ENCODE data around the gene PSEN2.
"Not testable (repeated sequence)": the region's sequence is repeated elsewhere in the genome, so short reads cannot be mapped to it uniquely, and the experiment has no call there.

Gene PSEN2

GRCh38 chr1:226870401-226871279 is at the start of gene PSEN2:
PSEN2 (plus strand) TSS chr1:226870616; CDS start chr1:226881908, 11,292 bp downstream.
- in situ Hi-C loops (cut with HindIII; ENCODE audit: low pct_ligation_motif_present, low pct_unique_long_range_greater_than_20kb, low sequenced_read_pairs) = no loop called here
- DNase-seq = peak; percentile 76

- peak; percentile 78 for DNase-seq
- in situ Hi-C loops (cut with HindIII; ENCODE audit: low pct_ligation_motif_present, low pct_unique_long_range_greater_than_20kb, low sequenced_read_pairs) = no loop called here
Observed at GRCh38 chr1:226820941-226821718, 49.3 kb upstream of the PSEN2 start.

DNA sequence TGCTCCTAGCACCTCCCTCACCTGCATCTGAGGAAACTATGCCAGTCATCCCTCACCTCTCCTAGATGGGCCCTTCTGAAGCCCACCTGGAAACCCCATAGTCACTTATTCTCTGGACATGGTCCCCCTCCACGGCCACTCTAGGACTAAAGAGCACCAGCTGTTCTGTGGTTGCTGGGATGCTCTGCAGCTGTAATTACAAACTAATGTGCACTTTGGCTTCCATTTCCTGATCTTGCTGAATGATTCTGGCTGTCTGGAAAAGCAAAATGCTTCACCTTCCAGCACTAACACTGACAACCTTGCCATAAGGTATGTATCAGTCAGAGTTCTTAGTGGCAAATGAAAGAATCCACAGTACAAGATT is 48.7 kb upstream of the PSEN2 start:
- no peak for DNase-seq
- in situ Hi-C loops (cut with HindIII; ENCODE audit: low pct_ligation_motif_present, low pct_unique_long_range_greater_than_20kb, low sequenced_read_pairs) = no loop called here

DNA sequence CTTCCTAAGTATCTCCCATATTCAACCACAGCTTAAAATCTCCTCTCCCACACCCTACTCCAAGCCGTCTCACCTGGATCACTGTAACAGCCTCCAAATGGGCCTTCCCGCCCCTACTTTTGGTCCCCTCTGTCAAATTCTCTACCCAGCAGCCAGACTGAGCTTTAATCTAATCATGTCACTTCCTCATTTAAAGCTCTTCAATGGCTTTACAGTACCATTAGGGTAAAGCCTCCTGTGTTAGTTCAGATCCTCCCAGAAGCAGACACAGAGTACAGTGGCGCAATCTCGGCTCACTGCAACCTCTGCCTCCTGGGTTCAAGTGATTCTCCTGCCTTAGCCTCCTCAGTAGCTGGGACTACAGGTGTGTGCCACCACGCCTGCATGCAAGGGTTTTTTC is 46.8 kb upstream of the PSEN2 start:
- in situ Hi-C loops (cut with HindIII; ENCODE audit: low pct_ligation_motif_present, low pct_unique_long_range_greater_than_20kb, low sequenced_read_pairs) = no loop called here
- DNase-seq = no peak

DNA sequence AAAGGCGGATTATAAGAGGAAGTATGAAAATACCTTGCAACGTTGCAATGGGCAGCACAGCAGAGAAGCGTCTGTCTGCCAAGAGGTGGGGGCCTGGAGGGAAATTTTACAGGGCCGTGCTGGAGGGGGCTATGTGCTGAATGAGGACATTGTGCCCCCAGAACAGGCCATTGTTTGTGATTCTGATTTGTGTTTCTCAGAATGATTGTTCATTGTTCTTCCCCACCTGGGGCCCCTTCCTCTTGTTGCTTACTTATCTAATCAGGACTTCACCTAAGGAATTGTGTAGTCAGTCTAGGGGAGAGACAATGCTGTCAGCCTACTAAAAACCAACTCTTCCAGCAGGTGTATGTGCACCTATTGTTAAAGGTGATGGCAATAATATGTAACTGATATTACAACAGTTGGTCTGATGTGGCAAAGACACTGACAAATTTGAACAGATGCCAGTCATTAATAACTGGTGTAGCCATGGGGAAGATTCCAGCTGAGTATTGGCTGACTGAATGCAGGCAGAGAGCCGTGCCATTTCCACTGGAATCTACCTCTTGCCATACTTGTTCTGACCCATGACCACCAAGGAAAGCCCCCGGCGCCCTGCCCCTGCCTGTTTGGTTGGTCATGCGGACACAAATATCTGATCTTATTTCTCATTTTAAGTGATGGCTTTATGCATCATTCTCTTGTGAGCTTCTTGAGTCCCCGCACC is 45.2 kb upstream of the PSEN2 start:
- DNase-seq = no peak
- in situ Hi-C loops (cut with HindIII; ENCODE audit: low pct_ligation_motif_present, low pct_unique_long_range_greater_than_20kb, low sequenced_read_pairs) = no loop called here

- in situ Hi-C loops (cut with HindIII; ENCODE audit: low pct_ligation_motif_present, low pct_unique_long_range_greater_than_20kb, low sequenced_read_pairs) = no loop called here
Observed at GRCh38 chr1:226825746-226826100, 44.7 kb upstream of the PSEN2 start.

GRCh38 chr1:226826479-226827261 is 43.7 kb upstream of the PSEN2 start:
- in situ Hi-C loops (cut with HindIII; ENCODE audit: low pct_ligation_motif_present, low pct_unique_long_range_greater_than_20kb, low sequenced_read_pairs) = no loop called here
- no peak for DNase-seq

More at GRCh38 chr1:226825746-226826100, 44.7 kb upstream of the PSEN2 start:
- DNase-seq = no peak

DNA sequence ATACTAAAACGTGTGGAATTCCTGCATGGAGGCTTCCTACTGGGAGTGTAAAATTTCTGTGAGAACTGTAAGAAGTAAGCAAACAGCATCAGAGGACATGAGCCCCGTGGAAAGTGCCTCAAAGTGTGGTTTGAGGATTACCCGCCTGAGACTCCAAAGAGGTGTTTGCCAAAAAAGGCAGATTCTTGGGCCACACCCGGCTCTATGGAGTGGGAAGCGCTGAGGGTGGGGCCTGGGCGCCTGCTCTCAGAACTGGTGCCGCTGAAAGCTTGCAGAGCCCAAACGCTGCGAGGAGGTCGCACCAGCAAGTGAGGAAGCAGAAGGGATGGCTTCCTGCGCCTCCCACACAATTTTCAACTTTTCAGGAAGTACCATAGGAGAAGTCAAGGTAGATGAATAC is 43.0 kb upstream of the PSEN2 start:
- in situ Hi-C loops (cut with HindIII; ENCODE audit: low pct_ligation_motif_present, low pct_unique_long_range_greater_than_20kb, low sequenced_read_pairs) = no loop called here
- DNase-seq = no peak

DNA sequence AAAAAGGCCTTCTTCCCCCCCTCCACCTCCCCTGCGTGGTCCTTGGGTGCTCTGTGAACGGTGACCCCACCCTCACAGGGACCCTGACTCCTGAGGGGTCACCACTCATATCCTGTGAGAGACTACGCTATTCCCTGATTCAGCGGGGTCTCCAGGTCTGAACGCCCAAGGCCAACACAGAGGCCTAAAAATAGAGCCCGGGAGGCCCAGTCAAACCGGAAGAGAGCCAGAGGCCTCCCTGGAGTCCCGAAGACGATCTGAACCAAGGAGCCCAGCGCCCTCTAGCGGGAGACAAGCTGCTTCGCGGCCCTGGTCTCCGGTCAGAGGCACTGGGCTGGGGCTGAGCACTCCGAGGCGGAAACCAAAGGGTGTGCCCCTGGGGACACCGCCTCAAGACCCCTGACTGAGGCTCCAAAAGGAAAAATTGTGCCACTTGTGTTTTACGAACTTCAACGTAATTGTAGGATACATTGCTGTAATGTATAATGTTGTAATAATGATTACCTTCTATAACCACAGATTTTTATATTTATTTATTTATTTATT is 42.4 kb upstream of the PSEN2 start:
- DNase-seq = peak; percentile 94
- in situ Hi-C loops (cut with HindIII; ENCODE audit: low pct_ligation_motif_present, low pct_unique_long_range_greater_than_20kb, low sequenced_read_pairs) = no loop called here

GRCh38 chr1:226829105-226829504 is 41.3 kb upstream of the PSEN2 start:
- in situ Hi-C loops (cut with HindIII; ENCODE audit: low pct_ligation_motif_present, low pct_unique_long_range_greater_than_20kb, low sequenced_read_pairs) = no loop called here
- no peak for DNase-seq

DNA sequence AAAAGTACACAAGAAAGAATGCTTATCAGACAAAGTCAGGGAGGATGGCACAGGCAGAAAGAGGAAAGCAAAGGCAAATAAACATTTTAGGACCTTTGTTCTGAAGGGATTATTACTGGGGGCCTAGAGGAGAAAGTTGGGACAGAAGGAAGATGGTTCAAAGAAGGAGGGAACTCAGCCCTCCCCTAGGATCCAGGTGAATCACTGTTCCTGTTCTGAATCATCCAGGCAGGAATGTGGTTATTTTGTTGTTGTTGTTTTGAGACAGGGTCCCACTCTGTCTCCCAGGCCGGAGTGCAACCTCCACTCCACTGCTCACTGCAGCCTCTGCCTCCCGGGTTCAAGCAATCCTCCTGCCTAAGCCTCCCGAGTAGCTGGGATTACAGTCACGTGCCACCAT is 38.5 kb upstream of the PSEN2 start:
- no peak for DNase-seq
- in situ Hi-C loops (cut with HindIII; ENCODE audit: low pct_ligation_motif_present, low pct_unique_long_range_greater_than_20kb, low sequenced_read_pairs) = no loop called here

GRCh38 chr1:226832613-226833012 is 37.8 kb upstream of the PSEN2 start:
- no peak for DNase-seq
- in situ Hi-C loops (cut with HindIII; ENCODE audit: low pct_ligation_motif_present, low pct_unique_long_range_greater_than_20kb, low sequenced_read_pairs) = no loop called here

DNA sequence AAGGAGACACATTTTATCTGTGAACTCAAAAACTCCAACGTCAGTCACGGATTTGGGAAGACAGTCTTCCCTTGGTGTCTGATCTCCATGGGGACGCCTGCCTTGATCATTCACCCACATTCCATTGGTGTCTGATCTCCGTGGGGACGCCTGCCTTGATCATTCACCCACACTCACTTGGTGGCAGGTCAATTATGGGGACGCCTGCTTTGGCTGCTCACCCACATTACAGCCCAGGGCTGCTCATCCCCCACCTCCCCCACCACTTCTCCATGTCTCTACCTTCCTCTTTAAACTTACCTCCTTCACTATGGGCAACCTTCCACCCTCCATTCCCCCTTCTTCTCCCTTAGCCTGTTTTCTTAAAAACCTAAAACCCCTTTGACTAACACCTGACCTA is 36.2 kb upstream of the PSEN2 start:
- in situ Hi-C loops (cut with HindIII; ENCODE audit: low pct_ligation_motif_present, low pct_unique_long_range_greater_than_20kb, low sequenced_read_pairs); DNase-seq: not testable (repeated sequence)

DNA sequence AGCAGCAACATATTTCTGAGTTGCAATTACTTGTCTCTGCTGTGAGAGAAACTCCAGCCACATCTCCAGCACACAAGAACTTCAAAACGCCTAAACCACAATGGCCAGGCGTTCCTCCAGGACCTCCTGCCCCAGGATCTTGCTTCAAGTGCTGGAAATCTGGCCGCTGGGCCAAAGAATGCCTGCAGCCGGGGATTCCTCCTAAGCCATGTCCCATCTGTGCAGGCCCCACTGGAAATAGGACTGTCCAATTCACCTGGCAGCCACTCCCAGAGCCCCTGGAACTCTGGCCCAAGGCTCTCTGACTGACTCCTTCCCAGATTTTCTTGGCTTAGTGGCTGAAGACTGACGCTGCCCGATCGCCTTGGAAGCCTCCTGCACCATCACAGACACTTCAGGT is 35.0 kb upstream of the PSEN2 start:
- in situ Hi-C loops (cut with HindIII; ENCODE audit: low pct_ligation_motif_present, low pct_unique_long_range_greater_than_20kb, low sequenced_read_pairs); DNase-seq: not testable (repeated sequence)

DNA sequence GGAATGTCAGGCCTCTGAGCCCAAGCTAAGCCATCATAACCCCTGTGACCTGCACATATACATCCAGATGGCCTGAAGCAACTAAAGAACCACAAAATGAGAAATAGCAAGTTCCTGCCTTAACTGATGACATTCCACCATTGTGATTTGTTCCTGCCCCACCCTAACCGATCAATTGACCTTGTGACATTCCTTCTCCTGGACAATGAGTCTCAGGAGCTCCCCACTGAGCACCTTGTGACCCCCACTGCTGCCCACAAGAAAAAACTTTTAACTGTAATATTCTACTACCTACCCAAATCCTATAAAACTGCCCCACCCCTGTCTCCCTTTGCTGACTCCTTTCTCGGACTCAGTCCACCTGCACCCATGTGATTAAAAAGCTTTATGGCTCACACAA is 32.5 kb upstream of the PSEN2 start:
- in situ Hi-C loops (cut with HindIII; ENCODE audit: low pct_ligation_motif_present, low pct_unique_long_range_greater_than_20kb, low sequenced_read_pairs); DNase-seq: not testable (repeated sequence)

DNA sequence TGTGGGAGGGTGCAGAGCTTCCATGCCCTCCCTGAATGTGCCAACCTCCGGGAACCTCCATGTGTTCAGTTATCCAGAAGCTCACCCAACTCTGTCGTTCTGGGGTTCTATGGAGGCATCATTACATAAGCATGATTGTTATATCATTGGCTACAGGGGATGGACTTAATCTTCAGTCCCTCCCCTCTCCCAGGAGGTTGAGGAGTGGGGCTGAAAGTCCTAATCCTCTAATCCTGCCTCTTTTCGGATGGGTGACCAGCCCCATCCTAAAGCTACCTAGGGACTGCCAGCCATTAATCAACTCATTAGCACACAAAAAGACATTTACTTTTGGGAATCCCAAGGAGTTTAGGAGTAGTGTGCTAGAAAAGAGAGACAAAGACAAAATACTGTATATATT is 32.0 kb upstream of the PSEN2 start:
- in situ Hi-C loops (cut with HindIII; ENCODE audit: low pct_ligation_motif_present, low pct_unique_long_range_greater_than_20kb, low sequenced_read_pairs) = no loop called here
- DNase-seq = no peak

DNA sequence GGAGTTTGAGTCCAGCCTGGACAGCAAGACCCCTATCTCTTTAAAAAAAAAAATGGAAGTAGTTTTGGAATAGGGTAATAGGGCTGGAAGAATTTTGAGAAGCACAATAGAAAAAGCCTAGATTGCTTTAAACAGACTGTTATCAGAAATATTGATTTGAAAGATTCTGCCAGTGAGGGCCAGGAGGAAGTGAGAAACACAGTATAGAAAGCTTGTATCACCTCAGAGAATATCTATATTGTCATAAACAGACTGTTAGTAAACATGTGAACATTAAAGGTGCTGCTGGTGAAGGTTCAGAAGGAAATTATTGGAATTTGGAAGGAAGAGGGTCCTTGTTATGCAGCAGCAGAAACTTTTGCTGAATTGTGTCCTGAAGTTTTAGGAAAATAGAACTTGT is 24.8 kb upstream of the PSEN2 start:
- in situ Hi-C loops (cut with HindIII; ENCODE audit: low pct_ligation_motif_present, low pct_unique_long_range_greater_than_20kb, low sequenced_read_pairs) = no loop called here

GRCh38 chr1:226846786-226847185 is 23.6 kb upstream of the PSEN2 start:
- no peak for DNase-seq
- in situ Hi-C loops (cut with HindIII; ENCODE audit: low pct_ligation_motif_present, low pct_unique_long_range_greater_than_20kb, low sequenced_read_pairs) = no loop called here

More for the DNA sequence above, 24.8 kb upstream of the PSEN2 start:
- DNase-seq = no peak

Measured in ACHN (cell line).